Subcutaneous abdominal adipose tissue (tissue), 5 donors: ENCODE data around the gene COG6.

Experiments used
- H3K27ac ChIP-seq: one replicate; pipeline ENCODE4 v1.7.0; 2013; ENCODE audit warnings: low read depth, mild to moderate bottlenecking, inconsistent platforms, low read length, moderate library complexity
- H3K27me3 ChIP-seq, 5 donors: one replicate each; pipeline ENCODE4 v1.7.0; 2013; ENCODE audit warnings: low read length in 5 of 5, inconsistent platforms in 1 of 5; ENCODE audit not compliant: control insufficient read depth in 5 of 5, insufficient read depth in 4 of 5
- H3K36me3 ChIP-seq, 5 donors: one replicate each; pipeline ENCODE4 v1.7.0; 2013; ENCODE audit warnings: low read length in 5 of 5; ENCODE audit not compliant: control insufficient read depth in 5 of 5, insufficient read depth in 5 of 5
- H3K4me1 ChIP-seq, 5 donors: one replicate each; pipeline ENCODE4 v1.7.0; 2013; ENCODE audit warnings: low read length in 5 of 5, mild to moderate bottlenecking in 3 of 5, moderate library complexity in 1 of 5; ENCODE audit not compliant: control insufficient read depth in 5 of 5, insufficient read depth in 5 of 5
- H3K4me3 ChIP-seq, 5 donors: one replicate each; pipeline ENCODE4 v1.7.0; 2013; ENCODE audit warnings: low read length in 5 of 5, low read depth in 1 of 5
- H3K9ac ChIP-seq, 5 donors: one replicate each; pipeline ENCODE4 v1.7.0; 2013; ENCODE audit warnings: low read length in 5 of 5, mild to moderate bottlenecking in 4 of 5, moderate library complexity in 3 of 5
- H3K9me3 ChIP-seq, 5 donors: one replicate each; pipeline ENCODE4 v1.7.0; 2013; ENCODE audit warnings: low read length in 5 of 5; ENCODE audit not compliant: control insufficient read depth in 5 of 5
- donor health status: healthy.
- donor health status: healthy.
- donor health status: healthy.
- donor health status: healthy.
- donor health status: healthy.

Gene COG6

DNA sequence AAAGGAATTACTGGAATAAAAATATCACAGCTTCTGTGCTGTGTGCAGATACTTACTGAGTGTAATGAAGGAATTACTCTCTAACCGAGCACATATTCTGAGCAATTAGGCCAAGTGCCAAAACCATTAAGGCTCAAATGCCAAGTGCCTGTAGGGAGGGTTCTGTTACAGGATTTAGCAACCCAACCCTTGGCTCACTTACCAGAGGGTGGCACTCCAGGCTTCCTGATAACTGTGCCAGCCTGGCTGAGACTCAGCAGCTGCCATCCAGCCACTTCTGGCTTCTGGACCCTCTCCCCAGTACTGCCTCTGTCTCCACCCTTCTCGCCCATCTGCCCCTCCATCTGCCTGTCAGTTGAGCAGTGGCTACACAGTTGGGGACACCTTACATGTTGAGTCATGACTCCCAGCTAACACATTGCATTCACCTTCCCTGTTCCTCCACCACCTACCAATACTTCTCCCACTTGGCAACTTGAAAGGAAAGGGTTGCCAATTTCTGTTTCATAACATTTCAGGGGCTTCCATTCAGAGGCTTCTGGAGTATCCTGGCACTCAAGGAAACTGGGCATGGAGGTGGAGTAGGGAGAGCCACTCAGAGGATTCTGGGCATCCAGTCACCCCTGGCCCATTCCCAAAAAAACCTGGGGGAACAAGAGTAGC, 110.5 kb downstream of the COG6 start:
- Histone ChIP-seq H3K9me3 (peaks cover 0 to 3% (median 0%) of the 10 kb centered on the region in 5 donors), H3K4me3 (no peak overlapping the region), H3K27me3 (no peaks in the 10 kb centered on the region), H3K9ac (no peak overlapping the region), H3K36me3 (no peaks in the 10 kb centered on the region), H3K27ac (peak overlapping the region; percentile 19), H3K4me1 (peaks cover 0 to 41% (median 34%) of the 10 kb centered on the region in 5 donors)

DNA sequence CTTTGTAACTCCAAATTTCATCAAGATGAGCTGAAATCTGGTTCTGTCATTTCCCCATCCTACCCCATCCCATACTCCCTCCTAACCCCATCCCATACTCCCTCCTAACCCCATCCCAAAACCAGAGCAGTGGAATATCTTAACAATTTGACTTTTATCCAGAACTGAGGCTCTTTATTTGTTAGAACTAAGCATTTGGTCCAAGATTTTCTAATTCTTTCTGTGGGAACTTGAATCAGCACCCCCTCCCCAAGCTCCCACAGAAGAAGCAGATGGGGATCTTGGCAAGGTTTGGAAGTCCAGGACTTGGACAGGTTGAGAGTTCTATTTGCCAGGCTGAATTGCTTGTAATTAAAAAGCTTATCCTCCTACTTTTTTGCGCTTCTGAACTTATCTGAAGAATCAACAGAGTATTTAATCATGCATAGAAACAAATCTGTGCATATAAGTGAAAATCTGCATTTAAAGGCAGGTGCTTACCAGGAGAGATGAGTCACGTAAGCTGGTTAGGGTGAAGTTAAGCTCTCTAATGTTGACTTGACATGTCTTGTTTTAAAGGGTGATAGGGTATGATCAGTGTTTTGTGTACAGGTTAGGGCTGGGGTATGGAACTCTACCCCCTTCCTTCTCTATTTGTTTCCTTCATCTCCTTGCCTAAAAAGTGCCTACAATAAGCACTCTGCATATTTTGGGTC, 111.1 kb downstream of the COG6 start:
- no peak overlapping the region for H3K9ac ChIP-seq
- H3K4me3 ChIP-seq: no peak overlapping the region
- H3K4me1 ChIP-seq: peaks cover 0 to 44% (median 37%) of the 10 kb centered on the region in 5 donors
- H3K27ac ChIP-seq: peak overlapping the region; percentile 19
- H3K27me3 ChIP-seq: no peaks in the 10 kb centered on the region
- H3K36me3 ChIP-seq: no peaks in the 10 kb centered on the region
- peaks cover 0 to 3% (median 0%) of the 10 kb centered on the region in 5 donors for H3K9me3 ChIP-seq

DNA sequence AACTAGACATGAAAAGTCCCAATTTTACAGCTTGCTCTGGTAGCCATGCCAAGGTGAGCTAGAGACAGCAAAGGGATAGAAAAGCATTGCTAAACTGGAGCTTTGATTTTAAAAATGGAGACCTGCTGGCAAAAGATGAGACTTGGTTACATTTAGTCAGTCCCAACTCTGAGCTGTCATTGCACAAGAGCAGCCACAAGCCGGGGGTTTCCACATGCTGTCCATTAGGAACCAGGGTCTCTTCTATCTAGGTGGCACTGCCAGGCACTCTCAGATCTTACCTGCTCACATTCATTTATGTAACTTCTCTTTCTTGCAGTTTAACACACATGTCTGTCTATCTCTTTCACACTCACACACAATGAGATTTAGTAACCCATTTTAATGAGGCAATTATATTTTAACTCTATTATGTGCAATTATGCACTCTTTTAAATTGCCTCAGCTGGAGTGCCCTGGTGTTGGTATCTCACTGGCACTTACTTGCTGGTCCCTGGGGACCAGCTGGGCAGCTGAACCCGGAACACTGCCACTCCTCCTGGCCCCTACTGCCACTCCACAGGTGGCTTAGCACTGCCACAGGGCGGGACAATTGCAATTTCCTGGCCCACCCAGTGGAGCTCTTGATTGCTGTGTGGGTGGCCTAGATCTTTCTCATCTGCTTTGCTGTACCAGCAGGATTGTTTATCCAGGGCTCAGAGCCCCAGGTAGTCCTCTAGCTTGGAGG, 112.5 kb downstream of the COG6 start:
- H3K4me3 ChIP-seq: no peak overlapping the region
- H3K27ac ChIP-seq: peak overlapping the region; percentile 12
- peaks cover 0 to 44% (median 37%) of the 10 kb centered on the region in 5 donors for H3K4me1 ChIP-seq
- H3K27me3 ChIP-seq: no peaks in the 10 kb centered on the region
- H3K9ac ChIP-seq: no peak overlapping the region
- no peaks in the 10 kb centered on the region for H3K9me3 ChIP-seq
- H3K36me3 ChIP-seq: no peaks in the 10 kb centered on the region

DNA sequence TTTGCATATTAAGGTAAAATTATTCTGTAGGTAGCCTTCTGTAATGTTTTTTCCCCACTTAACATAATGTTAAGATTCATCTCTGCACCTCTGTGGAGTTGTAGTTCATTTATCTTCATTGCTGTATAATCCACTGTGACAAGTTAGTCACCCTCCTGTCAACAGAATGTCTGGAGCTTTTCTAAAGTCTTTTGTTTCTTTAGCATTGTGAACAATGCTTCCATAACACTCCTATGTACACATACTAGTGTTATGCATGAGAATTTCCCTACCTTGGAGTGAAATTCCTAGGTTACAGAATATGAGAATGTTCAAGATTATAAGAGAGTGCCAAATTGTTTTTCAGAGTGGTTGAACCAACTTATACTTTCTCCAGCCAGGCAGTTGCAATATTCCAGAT, 113.5 kb downstream of the COG6 start:
- peaks cover 0 to 44% (median 37%) of the 10 kb centered on the region in 5 donors for H3K4me1 ChIP-seq
- no peaks in the 10 kb centered on the region for H3K9me3 ChIP-seq
- no peaks in the 10 kb centered on the region for H3K27me3 ChIP-seq
- no peak overlapping the region for H3K9ac ChIP-seq
- no peak overlapping the region for H3K4me3 ChIP-seq
- no peaks in the 10 kb centered on the region for H3K36me3 ChIP-seq
- peak overlapping the region; percentile 11 for H3K27ac ChIP-seq

DNA sequence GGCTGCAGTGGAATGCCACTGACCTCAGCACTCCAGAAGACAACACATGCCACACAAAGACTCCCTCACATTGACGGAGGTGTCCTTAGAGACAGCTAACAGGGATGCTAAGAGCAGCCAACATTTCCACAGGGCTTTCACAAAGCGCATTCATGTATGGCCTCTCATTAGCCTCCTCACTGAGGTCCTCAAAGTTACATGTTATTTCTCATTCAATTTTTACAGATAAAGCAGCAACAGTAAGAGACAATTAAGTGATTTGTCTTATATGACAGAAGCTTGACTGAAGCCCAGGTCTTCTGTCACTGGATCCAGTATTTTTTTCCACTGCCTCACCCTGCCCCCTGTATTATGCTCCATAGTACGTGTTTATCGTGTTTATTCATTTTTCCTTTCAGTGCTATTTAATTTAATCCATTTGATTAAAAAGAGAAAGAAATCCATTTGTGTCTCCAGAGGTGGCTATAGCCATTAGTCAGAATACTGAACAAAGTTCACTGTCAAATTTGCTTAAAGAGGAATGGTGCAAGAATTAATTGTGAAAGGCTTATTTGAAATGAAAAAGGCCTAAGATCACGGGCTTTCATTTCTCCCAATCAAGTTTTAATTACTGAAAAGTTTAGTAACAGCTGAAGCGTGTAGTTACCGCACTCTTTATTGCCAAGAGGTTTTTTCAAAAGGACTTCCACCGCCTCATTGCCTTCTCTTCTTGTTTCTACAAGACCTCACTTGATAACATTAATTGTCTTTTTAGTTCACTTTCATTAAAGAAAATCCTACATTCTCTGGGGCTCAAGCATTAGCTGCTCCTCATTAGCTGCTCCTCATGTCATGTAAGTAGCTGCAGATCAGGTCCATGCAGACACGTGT, 115.0 kb downstream of the COG6 start:
- no peaks in the 10 kb centered on the region for H3K27me3 ChIP-seq
- peak overlapping the region; percentile 75 for H3K27ac ChIP-seq
- H3K4me3 ChIP-seq: no peak overlapping the region
- H3K9ac ChIP-seq: peak overlapping the region in 1 of 5 donors; percentile 49
- no peaks in the 10 kb centered on the region for H3K9me3 ChIP-seq
- H3K36me3 ChIP-seq: no peaks in the 10 kb centered on the region
- H3K4me1 ChIP-seq: peaks cover 0 to 43% (median 37%) of the 10 kb centered on the region in 5 donors

DNA sequence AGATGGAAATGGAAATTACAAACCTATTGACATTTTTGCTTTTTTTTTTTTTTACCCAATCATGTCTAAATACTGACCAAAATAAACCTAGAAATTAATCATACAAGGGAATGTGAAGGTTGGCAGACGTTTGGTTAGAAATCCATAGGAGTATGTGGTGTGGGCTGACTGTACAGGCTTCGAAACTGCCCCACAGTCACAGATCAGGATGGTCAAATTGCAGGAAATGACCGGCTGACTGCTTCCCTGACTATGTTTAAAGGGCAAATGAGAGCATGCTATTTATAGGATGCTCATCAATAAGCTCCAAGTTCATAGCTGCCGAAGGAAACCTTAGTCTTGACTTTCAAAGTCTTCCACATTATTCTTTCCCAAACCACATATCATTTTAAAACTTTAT, 118.4 kb downstream of the COG6 start:
- H3K4me3 ChIP-seq: no peak overlapping the region
- H3K36me3 ChIP-seq: no peaks in the 10 kb centered on the region
- H3K9me3 ChIP-seq: peaks cover 0 to 4% (median 0%) of the 10 kb centered on the region in 5 donors
- no peak overlapping the region for H3K9ac ChIP-seq
- peaks cover 0 to 15% (median 11%) of the 10 kb centered on the region in 5 donors for H3K4me1 ChIP-seq
- H3K27me3 ChIP-seq: no peaks in the 10 kb centered on the region
- H3K27ac ChIP-seq: no peak overlapping the region

DNA sequence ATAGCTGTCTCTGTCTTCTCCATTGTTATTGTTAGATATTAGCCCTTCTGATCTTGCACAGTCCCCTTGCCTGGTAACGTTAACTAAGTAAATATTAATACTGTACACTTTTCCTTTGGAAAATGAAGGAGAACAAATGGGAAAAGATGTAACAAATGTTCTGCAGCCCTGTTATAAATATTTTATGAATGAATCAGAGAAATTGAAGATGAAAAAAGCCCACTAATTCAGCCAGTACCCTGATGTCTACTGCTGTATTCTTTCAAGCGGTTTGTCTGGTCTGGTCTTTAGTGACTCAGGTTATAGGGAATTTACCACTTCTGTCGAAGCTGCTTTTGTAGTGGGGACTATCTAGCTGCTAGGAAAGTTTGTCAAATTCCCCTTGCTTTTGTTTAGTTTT, 121.0 kb downstream of the COG6 start:
- Histone ChIP-seq H3K4me3 (no peak overlapping the region), H3K27me3 (no peaks in the 10 kb centered on the region), H3K4me1 (peaks cover 0 to 4% (median 0%) of the 10 kb centered on the region in 5 donors), H3K36me3 (no peaks in the 10 kb centered on the region), H3K9ac (no peak overlapping the region), H3K27ac (no peak overlapping the region), H3K9me3 (peaks cover 0 to 5% (median 0%) of the 10 kb centered on the region in 5 donors)

DNA sequence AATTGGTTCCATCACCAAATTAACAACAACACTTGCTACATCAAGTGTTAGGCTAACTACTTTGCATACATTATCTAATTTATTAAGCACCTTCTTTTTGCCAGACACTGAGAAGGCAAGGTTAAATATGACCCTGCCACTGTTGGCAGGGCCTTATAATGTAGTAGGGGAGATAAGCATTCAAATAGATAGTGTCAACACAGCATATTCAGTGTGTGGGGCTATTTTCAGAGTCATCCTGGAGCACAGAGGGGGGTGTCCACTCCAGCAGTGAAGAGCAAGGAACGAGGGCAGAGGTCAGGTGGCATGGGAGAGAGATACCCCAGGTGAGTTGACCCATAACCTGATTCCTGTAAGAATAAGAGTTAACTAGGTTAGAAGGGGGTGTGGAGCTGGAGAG, 121.6 kb downstream of the COG6 start:
- H3K4me3 ChIP-seq: no peak overlapping the region
- no peaks in the 10 kb centered on the region for H3K27me3 ChIP-seq
- no peak overlapping the region for H3K27ac ChIP-seq
- H3K4me1 ChIP-seq: peaks cover 0 to 4% (median 0%) of the 10 kb centered on the region in 5 donors
- H3K36me3 ChIP-seq: no peaks in the 10 kb centered on the region
- H3K9me3 ChIP-seq: peaks cover 0 to 5% (median 0%) of the 10 kb centered on the region in 5 donors
- no peak overlapping the region for H3K9ac ChIP-seq

DNA sequence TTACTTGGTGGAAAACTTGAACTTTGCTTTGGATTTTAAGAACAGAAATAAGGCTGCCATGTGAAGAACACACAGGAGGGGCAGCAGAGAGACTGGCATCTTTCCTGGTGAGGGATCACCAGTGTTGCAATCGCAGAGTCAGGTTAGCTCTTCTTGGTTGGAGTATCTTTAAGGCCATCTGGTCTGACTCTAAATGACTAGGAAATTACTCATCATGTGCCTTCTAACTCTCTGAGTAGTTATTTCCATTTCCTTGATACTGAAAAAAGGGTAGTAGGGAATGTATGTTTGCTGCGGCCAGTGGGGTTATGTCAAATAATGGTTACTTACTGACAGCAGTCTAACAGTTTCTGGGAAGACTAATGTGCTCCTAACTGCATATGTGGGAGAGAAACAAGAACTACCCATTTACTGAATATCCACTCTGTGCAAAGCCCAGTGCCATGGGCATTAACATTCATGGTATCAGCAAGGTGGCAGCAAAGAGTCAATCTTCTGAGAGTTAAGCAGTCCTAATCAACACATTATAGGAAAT, 122.1 kb downstream of the COG6 start:
- H3K9me3 ChIP-seq: peaks cover 0 to 5% (median 0%) of the 10 kb centered on the region in 5 donors
- no peaks in the 10 kb centered on the region for H3K36me3 ChIP-seq
- H3K4me3 ChIP-seq: no peak overlapping the region
- H3K4me1 ChIP-seq: peaks cover 0 to 4% (median 0%) of the 10 kb centered on the region in 5 donors
- H3K9ac ChIP-seq: no peak overlapping the region
- no peak overlapping the region for H3K27ac ChIP-seq
- H3K27me3 ChIP-seq: no peaks in the 10 kb centered on the region
